Stimulated activated naive CD4-positive, alpha-beta T cell treated with Interleukin-2 at 50 U/mL for 16 hours (primary cell): Measurements from ENCODE around the gene KRT71.
"Not testable (repeated sequence)": the region's sequence is repeated elsewhere in the genome, so short reads cannot be mapped to it uniquely, and the experiment has no call there.

Source experiments
- DNase-seq: peaks from one replicate; lab custom pipeline; 2025; lab: John Stamatoyannopoulos, UW

KRT71 gene

DNA sequence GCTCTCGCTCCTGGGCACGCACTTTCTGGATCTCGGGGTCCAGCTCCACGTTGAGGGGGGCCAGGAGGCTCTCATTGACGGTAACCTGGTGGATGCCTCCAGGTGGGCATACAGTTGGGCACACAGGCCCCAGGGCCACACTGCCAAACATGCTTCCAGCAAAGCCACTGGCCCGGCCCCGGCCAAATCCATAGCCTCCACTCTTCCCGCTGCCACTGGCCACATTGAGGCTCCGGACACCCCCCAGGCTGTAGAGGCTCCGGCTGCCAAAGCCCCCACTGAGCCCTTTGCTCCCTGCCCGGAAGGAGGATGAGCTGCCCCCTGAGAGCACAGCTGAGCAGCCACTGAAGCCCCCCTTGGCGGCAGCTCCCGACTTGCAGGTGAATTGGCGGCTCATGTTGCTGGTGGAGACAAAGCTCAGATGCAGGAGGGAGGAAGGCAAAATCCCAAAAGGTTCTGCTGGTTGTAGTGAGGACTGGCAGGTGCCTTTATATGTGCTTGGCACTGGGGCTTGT, at the start of gene KRT71:
TSS of gene KRT71 (minus strand) at position 465 of the 515 bp plus-strand sequence. CDS start at position 397, 68 bp downstream.
- DNase-seq = no peak

DNA sequence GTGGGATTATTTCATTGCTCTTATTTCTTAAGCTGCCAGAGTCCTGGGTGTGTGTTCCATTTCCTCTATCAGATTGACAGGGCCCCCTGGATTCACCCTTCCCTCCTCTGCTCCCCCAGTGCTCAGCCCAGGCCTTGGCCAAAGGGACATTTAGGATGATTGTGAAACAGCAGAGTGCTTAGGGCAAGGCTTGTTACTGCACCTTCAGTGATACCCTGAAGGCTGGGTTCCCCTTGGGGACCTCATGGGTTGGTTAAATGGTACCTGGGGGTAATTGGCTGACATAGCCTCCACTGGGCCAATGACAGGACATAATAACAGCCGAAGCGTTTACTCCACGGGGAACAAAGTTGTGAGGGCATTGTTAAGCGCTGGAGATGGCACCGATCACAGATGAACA, 49.6 kb upstream of the KRT71 start:
- DNase-seq = no peak

GRCh38 chr12:52601671-52602070, 48.7 kb upstream of the KRT71 start:
- DNase-seq = no peak

GRCh38 chr12:52600941-52601481, 48.1 kb upstream of the KRT71 start, which contains the start of gene KRT72:
TSS of gene KRT72 (minus strand) at chr12:52601463. CDS start at chr12:52601452, 11 bp downstream.
- no peak for DNase-seq

DNA sequence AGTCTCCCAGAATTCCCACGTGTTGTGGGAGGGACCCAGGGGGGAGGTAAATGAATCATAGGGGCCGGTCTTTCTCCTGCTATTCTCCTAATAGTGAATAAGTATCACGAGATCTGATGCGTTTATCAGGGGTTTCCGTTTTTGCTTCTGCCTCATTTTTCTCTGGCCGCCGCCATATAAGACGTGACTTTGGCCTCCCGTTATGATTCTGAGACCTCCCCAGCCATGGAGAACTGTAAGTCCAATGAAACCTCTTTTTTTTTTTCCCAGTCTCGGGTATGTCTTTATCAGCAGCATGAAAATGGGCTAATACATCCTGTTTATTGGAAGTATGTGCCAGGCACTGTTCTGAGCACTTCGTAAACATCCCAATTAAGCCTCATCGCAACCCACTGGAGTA, 47.5 kb upstream of the KRT71 start:
- DNase-seq = no peak

DNA sequence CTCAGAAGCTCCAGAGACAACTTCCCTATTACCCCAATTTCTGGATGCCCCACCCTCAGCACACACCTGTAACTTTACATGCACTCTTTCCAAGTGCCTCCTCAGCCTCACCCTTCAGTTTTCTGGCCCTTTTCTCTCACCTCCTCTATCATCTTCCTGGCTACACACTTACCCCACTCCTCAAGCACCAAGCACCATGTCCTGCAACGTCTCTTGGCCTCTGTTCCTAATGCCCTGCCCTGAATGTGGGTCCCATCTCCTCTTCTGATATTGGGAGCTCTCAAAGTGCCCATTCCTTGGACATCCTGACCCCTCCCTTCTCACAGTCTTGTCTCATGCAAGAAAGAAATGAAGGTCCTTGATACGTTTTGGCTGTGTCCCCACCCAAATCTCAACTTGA, 47.1 kb upstream of the KRT71 start:
- DNase-seq = no peak

GRCh38 chr12:52598966-52599365, 46.0 kb upstream of the KRT71 start:
- no peak for DNase-seq

- not testable (repeated sequence) for DNase-seq
Measured at GRCh38 chr12:52594237-52594636, 41.3 kb upstream of the KRT71 start.

DNA sequence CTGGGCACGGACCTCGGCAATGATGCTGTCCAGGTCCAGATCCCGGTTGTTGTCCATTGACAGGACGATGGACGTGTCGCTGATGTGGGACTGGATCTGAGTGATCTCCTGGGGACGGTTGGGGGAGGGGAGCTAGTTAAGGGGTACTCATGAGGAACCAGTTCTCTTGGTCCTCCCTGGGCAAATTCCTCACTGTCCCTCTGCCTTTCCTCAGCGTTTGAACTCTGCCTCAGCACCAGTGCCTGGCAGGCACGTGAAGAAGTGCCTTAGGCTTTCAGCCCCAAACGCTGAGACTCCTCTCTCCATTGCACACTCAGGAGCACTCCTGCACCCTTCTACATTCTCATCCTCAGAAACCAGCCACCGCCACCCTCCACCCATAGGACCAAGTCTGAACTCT, 38.6 kb upstream of the KRT71 start:
- DNase-seq = no peak

GRCh38 chr12:52590021-52590420, 37.1 kb upstream of the KRT71 start:
- no peak for DNase-seq

GRCh38 chr12:52587563-52587962, 34.6 kb upstream of the KRT71 start:
- DNase-seq = no peak

DNA sequence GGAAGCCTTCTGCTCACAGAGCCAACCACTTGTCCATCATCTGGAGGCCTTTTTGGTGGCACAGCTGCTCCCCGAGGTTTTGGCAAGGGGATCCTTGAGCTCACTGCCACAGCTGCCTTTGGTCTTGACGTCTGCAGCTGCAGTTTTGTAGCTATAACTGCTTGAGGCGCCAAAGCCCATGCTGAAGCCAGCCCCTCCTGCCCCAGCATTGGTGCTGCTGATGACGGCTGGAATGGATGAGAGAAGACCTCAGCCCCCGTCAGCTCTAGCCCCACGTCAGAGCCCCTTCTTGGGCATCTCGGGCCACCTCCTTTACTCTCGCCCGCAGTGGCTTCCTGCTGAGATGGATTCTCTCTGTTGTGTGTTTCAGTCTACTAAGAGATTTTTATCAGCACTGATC, 33.0 kb upstream of the KRT71 start:
- no peak for DNase-seq

GRCh38 chr12:52585066-52585465, 32.1 kb upstream of the KRT71 start:
- no peak for DNase-seq

- DNase-seq = no peak
Measured at GRCh38 chr12:52584156-52584682, 31.3 kb upstream of the KRT71 start.

DNA sequence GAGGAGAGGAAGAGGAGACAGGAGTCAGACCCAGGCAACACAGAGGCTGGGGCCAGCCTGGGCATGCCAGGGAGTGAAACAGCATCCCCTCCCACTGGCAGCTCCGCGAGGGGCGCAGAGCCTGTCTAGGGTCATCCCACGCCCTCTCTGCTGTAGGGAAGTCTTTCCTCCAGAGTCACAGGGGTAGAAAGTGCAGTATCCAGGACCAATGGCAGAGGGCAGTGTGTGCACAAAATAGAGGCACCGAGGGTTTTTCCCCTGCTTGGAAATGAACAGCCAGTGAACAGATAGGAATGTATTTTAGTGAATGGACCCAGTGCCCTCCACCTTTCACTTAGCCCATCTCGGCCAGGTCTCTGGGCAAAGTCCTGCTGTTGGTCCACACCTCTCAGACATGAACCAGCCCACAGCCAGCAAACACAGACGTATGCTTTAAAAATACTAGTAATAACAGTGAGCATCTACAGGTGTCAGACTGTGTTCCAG, 30.1 kb upstream of the KRT71 start:
- DNase-seq = peak; percentile 40

DNA sequence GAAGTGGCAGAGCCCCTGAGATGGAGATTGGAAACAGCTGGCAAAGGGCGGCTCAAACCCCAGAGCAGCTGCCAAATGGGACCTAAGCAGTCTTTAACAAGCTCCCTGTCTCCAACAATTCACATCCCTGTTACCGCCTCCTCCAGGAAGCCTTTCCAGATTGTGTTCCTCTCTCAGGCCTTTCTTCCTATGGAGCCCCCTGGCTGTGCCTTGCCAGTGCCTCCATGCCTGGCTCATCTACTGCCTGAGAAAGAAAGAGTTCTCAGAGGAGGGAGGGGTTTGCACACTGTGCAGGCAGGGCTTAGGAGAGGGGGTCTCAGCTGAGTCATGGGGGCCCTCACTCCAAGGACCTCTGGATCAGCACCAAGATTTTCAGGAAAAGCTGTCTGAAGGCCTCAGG, 29.5 kb upstream of the KRT71 start:
- no peak for DNase-seq

GRCh38 chr12:52581481-52581880, 28.5 kb upstream of the KRT71 start:
- no peak for DNase-seq

GRCh38 chr12:52581066-52581465, 28.1 kb upstream of the KRT71 start:
- no peak for DNase-seq

GRCh38 chr12:52580496-52580895, 27.6 kb upstream of the KRT71 start:
- DNase-seq = no peak

GRCh38 chr12:52579468-52580465, 26.8 kb upstream of the KRT71 start:
- DNase-seq = no peak

GRCh38 chr12:52578469-52578868, 25.5 kb upstream of the KRT71 start:
- no peak for DNase-seq

DNA sequence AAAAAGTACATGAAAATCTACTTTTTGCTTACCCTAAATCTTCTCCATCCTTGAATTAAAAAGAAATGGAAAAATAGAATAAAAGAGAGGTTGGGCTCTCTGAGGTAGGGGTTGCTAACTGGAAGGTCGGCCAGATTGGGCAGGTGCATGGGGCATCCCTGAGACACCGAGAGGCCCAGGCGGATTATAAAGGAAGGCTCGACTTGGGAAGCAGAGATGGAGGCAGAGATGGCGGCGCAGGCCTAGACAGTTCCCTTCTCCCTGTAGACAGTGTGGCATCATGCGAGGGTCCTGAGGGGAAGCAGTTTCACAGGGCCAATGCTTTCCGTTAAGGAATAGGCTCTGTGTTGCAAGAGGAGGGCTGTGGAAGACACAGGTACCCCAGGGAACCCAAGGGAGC, 24.4 kb upstream of the KRT71 start:
- no peak for DNase-seq

DNA sequence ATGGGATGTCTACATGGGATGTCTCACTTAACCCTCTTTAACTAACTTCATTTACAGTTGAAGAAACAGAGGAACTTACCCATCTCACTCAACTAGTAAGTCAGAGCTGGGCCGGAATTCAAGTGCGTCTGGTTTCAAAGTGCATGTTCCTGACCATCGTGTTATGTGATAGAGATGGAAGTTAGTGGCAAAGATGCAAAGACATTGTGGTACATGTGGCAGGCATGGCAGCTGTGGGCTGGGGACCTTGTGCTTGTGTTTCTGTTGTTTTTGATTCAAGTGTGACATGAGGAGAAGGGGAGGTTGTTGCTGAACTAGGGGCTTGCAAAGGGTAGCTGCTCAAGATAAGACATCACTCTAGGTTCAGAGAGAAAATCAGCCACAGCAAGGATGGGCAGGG, 23.0 kb upstream of the KRT71 start:
- no peak for DNase-seq
